Esophagus squamous epithelium (tissue), 4 donors: ENCODE measurements around the gene ABCC1.

ENCODE experiments used
- CTCF ChIP-seq, 6 experiments: fragments of 450-650 bp in 4 of 6; fragments of 200-600 bp in 2 of 6; sonication (generic) in 2 of 6; IDR thresholded peaks; one replicate each; pipeline ENCODE4 v1.5.1; 2016 to 2019; ENCODE audit warnings: antibody characterized with exemption in 6 of 6, mild to moderate bottlenecking in 4 of 6, moderate library complexity in 4 of 6
- POLR2A ChIP-seq, 4 donors: fragments of 450-650 bp; IDR thresholded peaks; one replicate each; pipeline ENCODE4 v1.6.1; 2017; ENCODE audit warnings: antibody characterized with exemption in 4 of 4, mild to moderate bottlenecking in 4 of 4, moderate library complexity in 3 of 4

GRCh38 chr16:15948532-15949209 lies 745 bp upstream of the ABCC1 start:
- TF ChIP-seq CTCF (IDR thresholded peaks at IDR 0.05) (no peak), POLR2A (IDR thresholded peaks at IDR 0.05) (no peak)
